Natural killer cell (primary cell): ENCODE results near the gene ADORA2A. TPM values are rescaled to one million over a fixed set of nuclear protein-coding genes. Genes with fewer than 3 reads are reported as not detected.

ENCODE experiments used
- ATAC-seq, 3 donors: fragments of 150-1000 bp in 2 of 3; fragments of 200-7000 bp in 1 of 3; cut with Tn5 transposase; 1 replicate in 1 of 3; 2 replicates in 2 of 3; pipeline ENCODE4 v1.10.0; 2021; ENCODE audit warnings: mild to moderate bottlenecking in 2 of 3, moderate library complexity in 2 of 3
- DNase-seq, 2 donors: peaks; one replicate each; pipeline versions ENCODE4 v3.0.0 to v3.0.0-alpha.2; 2013 to 2021; ENCODE audit warnings: mixed read lengths in 1 of 2
- H3K27ac ChIP-seq: one replicate; pipeline ENCODE4 v1.5.1; 2013; ENCODE audit warnings: mild to moderate bottlenecking, low read length
- H3K27me3 ChIP-seq: one replicate; pipeline ENCODE4 v1.6.1; 2013; ENCODE audit warnings: low read length; ENCODE audit not compliant: control insufficient read depth, insufficient read depth
- H3K36me3 ChIP-seq: one replicate; pipeline ENCODE4 v1.6.1; 2013; ENCODE audit warnings: low read length; ENCODE audit not compliant: control insufficient read depth, insufficient read depth
- H3K4me1 ChIP-seq: one replicate; pipeline ENCODE4 v1.6.1; 2013; ENCODE audit warnings: low read length; ENCODE audit not compliant: control insufficient read depth, insufficient read depth
- H3K4me3 ChIP-seq: one replicate; pipeline ENCODE4 v1.5.1; 2013; ENCODE audit warnings: low read length
- H3K9me3 ChIP-seq: one replicate; pipeline ENCODE4 v1.6.1; 2013; ENCODE audit warnings: low read length; ENCODE audit not compliant: control insufficient read depth, insufficient read depth
- H3K27ac Mint-ChIP-seq, 2 donors: one replicate each; pipeline ENCODE4 v1.8.0; 2022; ENCODE audit warnings: mild to moderate bottlenecking in 2 of 2, mixed read lengths in 2 of 2, moderate library complexity in 1 of 2
- H3K27me3 Mint-ChIP-seq, 2 donors: one replicate each; pipeline ENCODE4 v1.8.0; 2022; ENCODE audit warnings: low read depth in 2 of 2, mixed read lengths in 2 of 2
- H3K36me3 Mint-ChIP-seq: one replicate; pipeline ENCODE4 v1.8.0; 2022; ENCODE audit warnings: mixed read lengths
- H3K4me1 Mint-ChIP-seq, 2 donors: one replicate each; pipeline ENCODE4 v1.8.0; 2022; ENCODE audit warnings: mixed read lengths in 2 of 2
- H3K4me3 Mint-ChIP-seq: one replicate; pipeline ENCODE4 v1.8.0; 2022; ENCODE audit warnings: mild to moderate bottlenecking, moderate library complexity, mixed read lengths
- H3K9me3 Mint-ChIP-seq, 2 donors: one replicate each; pipeline ENCODE4 v1.8.0; 2022; ENCODE audit warnings: mixed read lengths in 2 of 2
- WGBS: methylation state at CpG from one replicate; pipeline ENCODE4 v1.1.7; 2013; ENCODE audit warnings: missing lambda C conversion rate; ENCODE audit not compliant: insufficient coverage; 5-methylcytosine and 5-hydroxymethylcytosine counted together
- intact Hi-C: fragments of 100-400 bp; cut with micrococcal nuclease; formaldehyde crosslinking; loops from one replicate; pipeline ENCODE4 v1.14.2; 2022
- total RNA-seq, 4 donors: library from RNA; stranded (reverse); fragments of 120-200 nt in 1 of 4; gene quantifications; one replicate each; pipeline versions ENCODE4 v1.2.3 to v1.2.4, GENCODE V29; 2013 to 2022
- TF ChIP-seq, protein P1 (sequence below): fragments of 200-600 bp; IDR thresholded peaks from one replicate; pipeline ENCODE4 v1.8.0; 2022; ENCODE audit warnings: antibody characterized with exemption

Gene ADORA2A
- total RNA-seq, 3 donors from 2014 or later (not counting 1 experiment from before 2014, with no cell fraction given): 11.0 to 15.0 (median 11.7) TPM

DNA sequence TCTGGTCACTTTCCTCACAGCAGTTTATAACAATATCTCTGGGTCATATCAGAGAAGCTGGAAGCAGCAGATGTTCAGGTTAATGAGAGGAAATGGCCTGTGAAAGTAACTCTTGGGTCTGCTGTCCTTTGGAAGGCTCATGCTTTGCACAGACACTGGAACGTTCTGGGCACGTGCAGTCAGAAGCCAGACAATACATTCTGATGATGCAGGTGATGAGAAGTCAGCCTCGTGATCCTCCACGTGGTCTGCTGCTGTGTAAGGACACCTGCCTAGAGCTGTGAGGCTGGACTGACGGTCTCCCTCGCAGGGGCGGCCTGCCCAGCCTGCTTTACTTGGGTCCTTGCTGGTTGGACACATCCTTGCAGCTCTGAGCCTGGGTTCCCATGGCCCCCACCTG lies 18.8 kb upstream of the ADORA2A start:
- TF ChIP-seq, protein P1, sequence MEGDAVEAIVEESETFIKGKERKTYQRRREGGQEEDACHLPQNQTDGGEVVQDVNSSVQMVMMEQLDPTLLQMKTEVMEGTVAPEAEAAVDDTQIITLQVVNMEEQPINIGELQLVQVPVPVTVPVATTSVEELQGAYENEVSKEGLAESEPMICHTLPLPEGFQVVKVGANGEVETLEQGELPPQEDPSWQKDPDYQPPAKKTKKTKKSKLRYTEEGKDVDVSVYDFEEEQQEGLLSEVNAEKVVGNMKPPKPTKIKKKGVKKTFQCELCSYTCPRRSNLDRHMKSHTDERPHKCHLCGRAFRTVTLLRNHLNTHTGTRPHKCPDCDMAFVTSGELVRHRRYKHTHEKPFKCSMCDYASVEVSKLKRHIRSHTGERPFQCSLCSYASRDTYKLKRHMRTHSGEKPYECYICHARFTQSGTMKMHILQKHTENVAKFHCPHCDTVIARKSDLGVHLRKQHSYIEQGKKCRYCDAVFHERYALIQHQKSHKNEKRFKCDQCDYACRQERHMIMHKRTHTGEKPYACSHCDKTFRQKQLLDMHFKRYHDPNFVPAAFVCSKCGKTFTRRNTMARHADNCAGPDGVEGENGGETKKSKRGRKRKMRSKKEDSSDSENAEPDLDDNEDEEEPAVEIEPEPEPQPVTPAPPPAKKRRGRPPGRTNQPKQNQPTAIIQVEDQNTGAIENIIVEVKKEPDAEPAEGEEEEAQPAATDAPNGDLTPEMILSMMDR: no peak
- 95% methylated on average over 7 of the region's 7 CpGs for WGBS
- no peaks in the 10 kb centered on the region for H3K27me3 Mint-ChIP-seq
- H3K9me3 Mint-ChIP-seq: no peaks in the 10 kb centered on the region
- peaks cover 40% of the 10 kb centered on the region for H3K4me1 ChIP-seq
- no peak for DNase-seq
- peak overlapping the region in 1 of 2 donors; percentile 15 for H3K27ac Mint-ChIP-seq
- ATAC-seq: no peak
- H3K36me3 Mint-ChIP-seq: no peaks in the 10 kb centered on the region
- no peaks in the 10 kb centered on the region for H3K9me3 ChIP-seq
- no peaks in the 10 kb centered on the region for H3K27me3 ChIP-seq
- H3K4me1 Mint-ChIP-seq: peaks cover 34 to 40% of the 10 kb centered on the region in 2 donors
- intact Hi-C loops: no loop called here
- no peak overlapping the region for H3K4me3 ChIP-seq
- H3K4me3 Mint-ChIP-seq: no peak overlapping the region
- H3K36me3 ChIP-seq: peaks cover 4% of the 10 kb centered on the region
- no peak overlapping the region for H3K27ac ChIP-seq

GRCh38 chr22:24409707-24410106 lies 17.7 kb upstream of the ADORA2A start:
- Histone ChIP-seq H3K36me3 (peaks cover 13% of the 10 kb centered on the region), H3K27ac (no peak overlapping the region), H3K27me3 (no peaks in the 10 kb centered on the region), H3K4me1 (peaks cover 40% of the 10 kb centered on the region), H3K4me3 (no peak overlapping the region), H3K9me3 (no peaks in the 10 kb centered on the region)
- no peaks in the 10 kb centered on the region for H3K9me3 Mint-ChIP-seq
- 77% methylated on average over 9 of the region's 9 CpGs for WGBS
- no peak for ATAC-seq
- intact Hi-C loops: no loop called here
- TF ChIP-seq, protein P1: no peak
- H3K36me3 Mint-ChIP-seq: no peaks in the 10 kb centered on the region
- no peak overlapping the region for H3K4me3 Mint-ChIP-seq
- H3K4me1 Mint-ChIP-seq: peaks cover 34 to 40% of the 10 kb centered on the region in 2 donors
- H3K27ac Mint-ChIP-seq: peak overlapping the region in 1 of 2 donors; percentile 78
- H3K27me3 Mint-ChIP-seq: no peaks in the 10 kb centered on the region
- no peak for DNase-seq

- H3K9me3 ChIP-seq: no peaks in the 10 kb centered on the region
- H3K36me3 ChIP-seq: peaks cover 19% of the 10 kb centered on the region
- DNase-seq (peak in 1 of 2 donors; percentile 63), ATAC-seq (peak; percentile 77 to 89 (median 88))
- Mint-ChIP-seq H3K4me1 (peaks cover 34 to 40% of the 10 kb centered on the region in 2 donors), H3K4me3 (peak overlapping the region; percentile 47), H3K27ac (peak overlapping the region in 1 of 2 donors; percentile 78), H3K27me3 (no peaks in the 10 kb centered on the region), H3K9me3 (no peaks in the 10 kb centered on the region), H3K36me3 (no peaks in the 10 kb centered on the region)
- no peak overlapping the region for H3K4me3 ChIP-seq
- TF ChIP-seq, protein P1: no peak
- peaks cover 40% of the 10 kb centered on the region for H3K4me1 ChIP-seq
- no peaks in the 10 kb centered on the region for H3K27me3 ChIP-seq
- intact Hi-C loops: no loop called here
- 47% methylated on average over 8 of the region's 8 CpGs for WGBS
- no peak overlapping the region for H3K27ac ChIP-seq
Measured at GRCh38 chr22:24410110-24410856, 17.1 kb upstream of the ADORA2A start.
